NOMO-1 treated with dmso at 0.1 percent for 144 hours (cell line): ENCODE data around the gene DAPK1.
"Not testable (repeated sequence)": the region's sequence is repeated elsewhere in the genome, so short reads cannot be mapped to it uniquely, and the experiment has no call there.

Experiments used
- DNase-seq: peaks from one replicate; lab custom pipeline; 2025; ENCODE audit not compliant: unreplicated experiment; lab: John Stamatoyannopoulos, UW

DAPK1 gene

GRCh38 chr9:87731321-87731720 lies 233.7 kb downstream of the DAPK1 start:
- no peak for DNase-seq

GRCh38 chr9:87732344-87732743 lies 234.7 kb downstream of the DAPK1 start:
- no peak for DNase-seq

- no peak for DNase-seq
Observed at GRCh38 chr9:87732756-87733155, 235.1 kb downstream of the DAPK1 start.

- no peak for DNase-seq
Observed at GRCh38 chr9:87733273-87734052, 235.8 kb downstream of the DAPK1 start.

DNA sequence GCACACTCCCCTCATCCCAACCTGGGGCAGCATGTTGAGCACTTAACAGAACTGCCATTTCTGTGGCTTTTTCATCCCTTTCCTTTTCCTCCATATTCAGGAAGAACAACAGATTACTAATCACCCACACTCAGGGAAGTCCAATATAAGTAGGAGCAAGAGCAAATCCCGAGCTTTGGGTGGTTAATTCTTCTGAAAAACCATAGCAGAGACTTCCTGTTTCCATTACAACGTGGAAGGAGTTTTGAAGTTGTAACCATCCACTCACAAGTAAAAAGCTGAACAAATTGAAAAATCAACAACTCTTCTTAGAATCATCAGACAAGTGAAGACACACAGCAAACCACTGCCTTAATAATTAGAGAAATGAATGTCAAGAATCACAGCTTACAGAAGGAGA lies 236.4 kb downstream of the DAPK1 start:
- DNase-seq: no peak

DNA sequence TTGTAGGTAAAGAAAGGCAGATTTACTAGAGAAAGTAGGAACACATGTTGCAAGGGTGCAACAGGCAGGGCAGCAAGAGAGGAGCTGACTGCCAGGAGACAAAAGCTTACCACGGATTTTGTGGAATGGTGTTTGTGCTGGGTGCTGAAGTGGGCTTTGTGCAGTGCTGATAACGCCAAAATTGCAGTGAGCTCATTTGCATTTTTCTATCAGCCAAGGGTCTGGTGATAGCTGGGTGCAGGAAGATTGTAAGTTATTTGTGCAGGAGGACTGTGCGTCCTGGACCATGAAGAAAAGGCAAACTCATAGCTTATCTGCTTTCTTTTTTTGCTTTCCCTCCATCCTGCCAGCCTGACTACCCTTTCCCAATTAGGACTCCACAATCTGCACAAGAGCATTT lies 241.9 kb downstream of the DAPK1 start:
- no peak for DNase-seq

GRCh38 chr9:87740209-87740608 lies 242.5 kb downstream of the DAPK1 start:
- DNase-seq: no peak

- DNase-seq: no peak
Observed at GRCh38 chr9:87741326-87741725, 243.7 kb downstream of the DAPK1 start.

DNA sequence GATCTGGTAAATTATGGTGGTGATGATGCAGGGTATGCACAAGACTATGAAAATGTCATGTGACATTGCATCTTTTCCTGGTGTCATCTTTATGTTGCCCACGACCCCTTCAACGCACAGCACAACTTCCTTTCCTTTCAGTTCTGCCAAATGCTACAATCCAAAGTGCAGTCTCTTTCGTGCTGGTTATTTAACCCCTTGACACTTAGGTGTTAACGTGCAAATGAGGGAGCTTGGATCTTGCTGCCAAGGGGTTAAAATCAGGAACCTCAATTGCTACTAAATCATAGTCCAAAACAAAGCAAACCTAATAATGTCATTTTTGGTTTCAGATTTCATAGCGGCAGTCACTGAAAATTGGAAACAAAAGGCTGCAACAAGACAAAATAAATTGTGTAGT lies 244.2 kb downstream of the DAPK1 start:
- no peak for DNase-seq

DNA sequence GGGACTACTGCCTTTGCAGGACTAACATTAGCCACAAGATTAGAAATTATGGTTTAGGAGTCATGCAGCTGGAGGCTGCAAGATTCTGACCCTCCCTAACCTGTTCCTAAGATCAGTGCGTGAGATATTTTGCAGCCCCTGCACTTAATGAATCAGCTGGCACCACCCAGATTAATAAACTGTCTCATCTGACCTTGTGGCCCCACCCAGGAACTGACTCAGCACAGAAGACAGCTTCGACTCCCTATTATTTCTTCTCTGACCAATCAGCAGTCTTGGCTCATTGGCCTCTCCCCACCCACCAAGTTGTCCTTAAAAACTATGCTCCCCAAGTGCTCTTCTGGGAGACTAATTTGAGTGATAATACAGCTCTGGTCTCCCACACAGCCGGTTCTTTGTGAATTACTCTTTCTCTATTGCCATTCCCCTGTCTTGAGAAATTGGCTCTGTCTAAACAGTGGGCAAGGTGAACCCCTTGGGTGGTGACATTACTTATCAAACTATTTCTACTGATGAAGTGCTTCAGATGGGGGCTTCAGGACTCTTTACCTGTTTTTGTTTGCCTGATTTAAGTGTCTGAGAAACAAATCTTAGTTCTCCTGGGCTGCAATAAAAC lies 245.3 kb downstream of the DAPK1 start:
- no peak for DNase-seq

- DNase-seq: not testable (repeated sequence)
Observed at GRCh38 chr9:87744247-87744646, 246.6 kb downstream of the DAPK1 start.

DNA sequence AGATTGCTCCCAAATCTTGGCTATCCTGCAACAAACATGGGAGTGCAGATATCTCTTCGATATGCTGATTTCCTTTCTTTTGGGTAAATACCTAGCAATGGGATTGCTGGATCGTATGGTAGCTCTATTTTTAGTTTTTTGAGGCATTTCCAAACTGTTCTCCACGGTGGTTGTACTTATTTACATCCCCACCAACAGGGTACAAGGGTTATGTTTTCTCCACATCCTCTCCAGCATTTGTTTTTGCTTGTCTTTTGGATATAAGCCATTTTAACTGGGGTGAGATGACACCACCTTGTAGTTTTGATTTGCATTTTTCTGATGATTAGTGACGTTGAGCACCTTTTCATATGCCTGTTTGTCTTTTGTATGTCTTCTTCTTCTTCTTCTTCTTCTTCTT lies 248.5 kb downstream of the DAPK1 start:
- no peak for DNase-seq

DNA sequence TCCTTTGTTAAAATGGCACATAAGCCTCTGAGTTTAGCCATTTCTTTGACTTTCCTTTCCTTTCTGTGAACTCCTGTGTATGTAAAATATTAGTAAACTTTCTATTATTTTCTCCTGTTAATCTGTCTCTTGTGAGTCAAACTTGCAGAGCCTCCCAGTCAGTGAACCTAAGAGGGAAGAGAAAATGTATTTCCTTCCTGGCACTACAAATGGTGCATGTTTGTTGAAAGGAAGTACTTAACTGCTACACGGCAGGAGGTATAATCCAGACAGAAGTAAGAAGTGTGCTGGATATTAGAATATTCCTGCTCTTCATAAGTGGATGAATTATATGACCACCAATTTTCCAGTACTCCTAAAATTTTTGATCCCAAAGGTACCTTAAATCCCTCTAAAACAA lies 251.2 kb downstream of the DAPK1 start:
- DNase-seq: no peak

GRCh38 chr9:87749335-87750035 lies 251.8 kb downstream of the DAPK1 start:
- no peak for DNase-seq

GRCh38 chr9:87750726-87751125 lies 253.1 kb downstream of the DAPK1 start:
- no peak for DNase-seq

DNA sequence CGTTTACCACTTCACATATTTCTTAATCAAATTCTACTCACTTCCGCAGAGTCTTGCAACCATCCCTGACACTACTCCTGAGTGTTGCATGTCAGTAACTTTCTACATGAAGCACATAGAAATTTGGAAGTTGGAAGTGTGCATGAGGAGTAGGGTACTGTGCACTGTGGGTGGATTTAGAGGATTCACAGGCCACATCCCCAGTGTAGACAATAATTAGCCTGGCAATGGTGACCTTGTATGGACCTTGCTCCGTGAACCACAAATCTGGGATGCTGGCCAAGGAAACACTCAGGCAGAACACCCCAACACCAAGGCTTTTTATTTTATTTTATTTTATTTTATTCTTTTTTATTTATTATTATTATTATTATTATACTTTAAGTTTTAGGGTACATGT lies 253.8 kb downstream of the DAPK1 start:
- no peak for DNase-seq

GRCh38 chr9:87751868-87752267 lies 254.2 kb downstream of the DAPK1 start:
- DNase-seq: no peak

DNA sequence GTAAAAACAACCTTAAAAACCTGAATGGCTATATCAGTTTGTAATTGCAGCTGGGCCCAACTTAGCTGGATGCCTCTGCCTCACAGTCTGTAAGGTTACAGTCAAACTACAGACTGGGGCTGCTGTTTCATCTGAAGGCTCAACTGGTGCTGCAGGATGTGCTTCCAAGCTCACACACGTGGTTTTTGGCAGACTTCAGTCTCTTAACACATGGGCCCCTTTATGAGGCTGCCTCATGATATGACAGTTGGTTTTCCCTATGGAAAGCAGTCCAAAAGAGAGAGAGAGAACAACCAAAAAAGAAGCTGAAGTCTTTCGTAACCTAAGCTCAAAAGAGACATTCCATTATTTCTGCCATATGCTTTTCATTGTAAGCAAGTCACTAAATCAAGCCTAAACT lies 255.6 kb downstream of the DAPK1 start:
- DNase-seq: no peak
